Measurements from ENCODE around the gene WNT3. TPM values are rescaled to one million over a fixed set of nuclear protein-coding genes. Genes with fewer than 3 reads are reported as not detected.
A peak's percentile ranks its signal among the peaks of the same experiment; 100 is the strongest.
"Not testable (repeated sequence)": the region's sequence is repeated elsewhere in the genome, so short reads cannot be mapped to it uniquely, and the experiment has no call there.

WNT3 gene
- total RNA-seq, 1 donor from 2014 or later: 2.7 TPM

DNA sequence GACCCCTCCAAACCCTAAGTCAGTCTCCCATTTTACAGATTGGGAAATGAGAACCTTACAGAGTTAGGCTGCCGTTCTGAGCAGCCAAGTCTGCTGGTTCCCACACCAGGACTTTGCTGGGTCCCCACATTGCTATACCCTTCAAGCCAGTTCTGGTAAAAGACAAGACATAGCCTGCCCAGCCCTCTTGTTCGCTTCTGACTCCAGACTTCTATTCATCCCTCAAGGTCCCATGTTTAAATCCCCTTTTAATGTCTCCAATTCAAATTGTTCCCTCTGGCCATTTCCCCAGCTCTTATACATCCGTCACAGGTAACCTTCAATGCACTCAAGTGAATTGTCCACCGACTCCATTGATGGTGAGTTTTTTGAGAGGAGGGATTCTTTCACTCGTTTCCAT, 30.2 kb downstream of the WNT3 start:
- no peak for DNase-seq (ENCODE audit: low spot score)
- no peak for ATAC-seq

GRCh38 chr17:46787478-46787877, 31.0 kb downstream of the WNT3 start:
- no peak for DNase-seq (ENCODE audit: low spot score)
- no peak for ATAC-seq

- DNase-seq (ENCODE audit: low spot score): no peak
- no peak for ATAC-seq
Measured at GRCh38 chr17:46785696-46786095, 32.8 kb downstream of the WNT3 start.

DNA sequence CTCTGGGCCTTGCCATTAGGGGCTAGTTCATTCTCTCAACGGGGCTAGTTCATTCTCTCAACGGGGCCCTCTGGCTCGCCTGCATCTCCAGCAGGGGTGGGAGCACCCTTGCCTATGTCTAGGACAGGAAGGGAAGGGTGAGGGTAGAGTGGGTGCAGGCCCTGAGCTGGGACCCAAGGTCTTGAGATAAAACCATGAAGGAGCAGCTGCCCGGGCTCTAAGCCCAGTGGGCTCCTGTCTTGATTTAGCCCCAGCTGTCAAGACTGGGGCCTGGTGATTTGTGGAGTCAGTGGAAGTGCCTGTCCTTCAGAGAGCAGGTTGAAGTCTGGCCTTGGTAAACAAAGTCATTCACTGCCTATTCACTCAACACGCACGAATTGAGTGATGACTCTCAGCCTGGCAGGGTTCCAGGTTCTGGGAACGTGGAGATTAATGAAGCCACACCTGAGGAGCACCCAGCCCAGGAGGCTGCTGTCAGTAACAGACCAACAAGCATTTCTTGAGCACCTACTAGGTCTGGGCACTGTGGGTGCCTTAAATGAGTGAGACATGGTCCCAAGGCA, 35.4 kb downstream of the WNT3 start:
- ATAC-seq: peak; percentile 35
- DNase-seq (ENCODE audit: low spot score): no peak

DNA sequence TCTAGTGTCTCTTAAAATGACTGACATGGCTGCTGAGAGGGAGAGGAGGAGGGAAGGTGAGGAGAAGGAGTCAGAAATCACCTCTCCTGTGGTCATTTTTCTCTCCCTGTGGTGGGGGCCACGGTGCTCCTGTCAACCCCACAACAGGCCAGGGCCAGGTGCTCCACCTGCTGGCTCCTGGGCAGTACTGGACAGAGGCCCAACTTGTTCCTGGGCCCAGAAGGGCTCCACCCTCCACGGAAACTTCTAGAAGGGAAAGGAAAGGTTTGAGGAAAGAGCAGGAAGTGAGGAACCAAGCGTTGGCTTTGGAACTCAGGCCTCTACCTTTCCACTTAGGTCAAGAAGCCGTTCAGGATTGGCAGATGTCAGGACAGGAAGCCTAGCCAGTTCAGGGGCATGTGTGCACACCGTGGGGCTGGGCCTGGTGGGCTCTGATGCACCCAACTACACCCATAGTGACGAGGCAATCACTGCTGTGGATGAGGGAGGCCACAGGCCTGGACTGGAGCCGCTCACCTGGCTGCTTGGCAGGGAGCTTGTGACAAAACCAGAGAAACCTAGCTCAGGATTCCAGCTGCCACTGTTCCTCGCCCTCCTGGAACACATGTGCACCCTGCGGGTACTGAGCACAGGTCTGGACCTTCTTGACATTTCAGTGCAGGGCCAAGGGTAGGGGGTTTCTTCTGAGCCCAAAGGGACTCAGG, 36.1 kb downstream of the WNT3 start:
- peak; percentile 93 for ATAC-seq

DNA sequence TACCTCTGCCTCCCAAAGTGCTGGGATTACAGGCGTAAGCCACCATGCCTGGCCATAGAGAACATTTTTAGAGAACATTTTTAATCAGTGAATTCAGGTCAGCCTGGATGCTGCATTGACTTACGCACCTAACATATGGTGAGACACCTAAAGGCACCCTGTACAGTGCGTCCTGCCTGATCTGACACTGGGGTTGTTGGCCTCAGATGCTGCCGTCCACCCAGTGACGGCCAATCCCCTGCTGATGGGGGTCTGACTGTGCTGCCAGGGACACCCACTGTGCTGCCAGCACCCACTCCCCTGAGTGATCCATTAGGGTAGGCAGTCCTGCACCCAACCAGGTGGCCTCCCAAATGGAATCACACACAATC, 38.5 kb downstream of the WNT3 start:
- ATAC-seq (no peak), DNase-seq (ENCODE audit: low spot score) (no peak)

More for the DNA sequence above, 36.1 kb downstream of the WNT3 start:
- peak; percentile 64 for DNase-seq (ENCODE audit: low spot score)

DNA sequence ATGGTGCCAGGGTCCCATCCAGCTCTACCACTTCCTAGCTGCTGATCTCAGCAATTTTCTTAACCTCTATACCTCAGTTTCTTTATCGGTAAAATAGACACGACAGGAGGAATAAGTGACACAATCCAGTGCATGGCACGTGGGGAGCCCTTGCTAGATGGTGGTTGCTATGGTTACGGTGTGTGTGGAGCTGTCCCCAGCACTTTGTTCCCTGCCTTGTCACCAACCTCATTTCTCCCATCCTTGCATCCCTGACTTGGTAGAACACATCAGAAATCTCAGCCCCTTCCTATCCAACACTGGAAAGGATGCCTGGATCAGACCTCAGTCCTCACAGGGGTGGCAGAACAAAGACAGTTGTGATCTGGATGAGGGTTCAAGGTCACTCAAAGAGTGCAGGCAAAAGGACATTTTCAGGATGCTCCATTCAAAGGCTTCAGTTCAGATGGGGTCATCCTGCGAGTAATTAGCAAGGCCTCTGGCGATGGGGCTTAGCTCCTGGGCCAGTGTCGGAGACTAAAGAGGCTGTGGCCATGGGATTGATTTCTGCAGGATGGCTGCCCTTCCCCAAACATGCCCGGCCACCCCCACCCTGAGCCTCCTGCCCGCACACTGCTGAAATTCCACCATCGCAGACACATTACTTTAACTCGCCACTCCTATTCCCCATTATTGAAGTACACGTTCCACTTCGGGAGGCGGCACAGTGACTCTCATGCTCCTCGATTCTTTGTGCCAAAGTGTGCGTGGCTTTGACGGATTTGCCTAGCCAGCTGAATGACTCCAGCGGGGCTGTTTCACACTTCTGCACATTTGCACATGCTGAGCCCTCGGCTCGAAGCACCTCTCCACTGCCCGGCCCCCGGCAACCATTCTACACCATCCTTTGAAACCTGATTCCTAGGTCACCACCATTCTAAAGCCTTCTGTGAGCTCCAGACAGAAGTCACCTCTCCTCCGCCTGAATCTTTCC, 40.3 kb downstream of the WNT3 start:
- DNase-seq (ENCODE audit: low spot score) (no peak), ATAC-seq (no peak)

DNA sequence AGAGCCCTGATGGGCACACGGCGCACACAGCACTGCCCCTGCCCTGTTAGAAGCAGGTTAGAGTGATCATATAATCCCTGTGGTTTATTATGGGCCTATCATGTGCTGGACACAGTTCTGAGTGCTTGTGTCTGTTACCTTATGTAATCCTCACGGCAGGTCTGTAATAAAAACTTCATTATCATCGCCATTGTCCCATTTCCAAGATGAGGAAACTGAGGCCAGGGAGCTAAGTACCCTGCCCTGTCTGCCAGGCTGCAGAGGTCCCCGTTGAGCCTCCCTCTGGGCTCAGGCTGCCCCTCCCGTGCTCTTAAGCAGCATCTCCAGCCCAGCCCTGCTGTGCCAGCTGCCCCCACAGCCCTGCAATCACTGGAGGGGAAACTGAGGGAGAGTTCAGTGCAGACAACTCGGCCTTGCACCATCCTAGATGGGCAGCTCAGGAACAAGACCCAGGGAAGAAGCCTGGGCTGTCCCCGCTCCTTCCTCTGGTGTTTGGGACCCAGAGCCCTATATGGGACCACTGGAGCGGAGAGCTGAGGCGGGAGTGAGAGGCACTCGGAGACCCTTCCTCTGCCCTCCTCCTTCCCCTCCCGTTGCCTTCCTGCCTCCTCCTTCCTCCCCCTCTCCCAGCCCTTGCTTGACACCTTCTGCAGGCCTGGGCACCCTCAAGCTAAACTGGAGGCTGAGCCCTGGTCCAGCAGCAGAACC, 42.0 kb downstream of the WNT3 start:
- ATAC-seq: no peak
- DNase-seq (ENCODE audit: low spot score): no peak

- DNase-seq (ENCODE audit: low spot score) (no peak), ATAC-seq (no peak)
Measured at GRCh38 chr17:46774108-46774737, 44.3 kb downstream of the WNT3 start.

- ATAC-seq: no peak
- DNase-seq (ENCODE audit: low spot score): no peak
Measured at GRCh38 chr17:46773676-46774075, 44.8 kb downstream of the WNT3 start.

DNA sequence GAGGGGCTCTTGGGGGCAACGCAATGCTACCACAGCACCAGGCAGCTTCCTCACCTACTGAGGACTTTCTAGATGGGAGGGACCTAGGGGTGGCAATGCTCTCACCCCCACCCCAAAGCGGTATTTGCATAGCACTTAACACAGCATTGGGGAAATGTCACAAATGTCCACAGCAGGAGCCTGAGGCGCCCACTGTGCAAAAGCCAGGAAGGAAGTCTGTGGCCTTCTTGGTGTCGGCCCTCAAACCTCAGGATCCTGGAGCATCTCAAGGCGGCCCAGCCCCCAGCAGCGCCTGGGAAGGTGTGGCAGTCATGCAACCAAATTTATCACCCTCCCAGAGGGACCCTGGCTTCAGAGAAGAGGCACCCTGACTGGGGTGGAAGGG, 45.3 kb downstream of the WNT3 start:
- DNase-seq (ENCODE audit: low spot score) (no peak), ATAC-seq (no peak)

DNA sequence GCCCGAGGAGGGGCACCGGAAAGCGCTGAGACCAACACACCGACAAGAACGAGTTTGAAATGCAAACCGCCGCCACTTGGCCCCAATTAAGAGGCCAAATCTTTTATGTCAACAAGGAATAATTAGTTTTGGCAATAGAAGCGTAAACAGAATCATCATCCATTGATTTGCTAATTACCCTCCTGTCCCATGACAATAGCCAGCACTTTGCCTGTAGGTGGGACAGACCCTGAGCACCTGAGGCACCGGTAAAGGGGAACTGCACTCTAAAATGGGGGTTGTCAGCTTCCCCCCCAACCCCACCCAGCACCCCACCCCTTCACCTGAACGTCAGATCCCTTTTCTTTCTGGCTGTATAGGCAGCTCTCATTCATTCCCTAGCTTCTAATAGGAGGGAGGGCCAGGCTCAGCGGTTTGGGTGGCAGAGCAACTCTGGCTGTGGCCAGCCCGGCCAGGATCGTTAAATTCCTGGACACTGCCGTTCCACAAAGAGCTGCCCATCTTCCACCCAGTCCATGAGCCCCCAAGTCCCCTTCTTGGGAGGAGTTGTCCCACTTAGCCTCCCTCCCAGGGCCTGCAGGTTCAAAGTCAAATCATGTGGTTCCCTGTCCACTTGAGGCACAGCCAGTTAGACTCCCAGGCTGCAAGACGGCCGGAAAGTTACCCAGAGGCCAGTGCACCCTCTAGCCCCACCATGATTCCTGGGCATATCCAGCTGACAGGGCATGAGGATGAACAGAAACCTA, 45.8 kb downstream of the WNT3 start:
- ATAC-seq (peak; percentile 47), DNase-seq (ENCODE audit: low spot score) (no peak)

DNA sequence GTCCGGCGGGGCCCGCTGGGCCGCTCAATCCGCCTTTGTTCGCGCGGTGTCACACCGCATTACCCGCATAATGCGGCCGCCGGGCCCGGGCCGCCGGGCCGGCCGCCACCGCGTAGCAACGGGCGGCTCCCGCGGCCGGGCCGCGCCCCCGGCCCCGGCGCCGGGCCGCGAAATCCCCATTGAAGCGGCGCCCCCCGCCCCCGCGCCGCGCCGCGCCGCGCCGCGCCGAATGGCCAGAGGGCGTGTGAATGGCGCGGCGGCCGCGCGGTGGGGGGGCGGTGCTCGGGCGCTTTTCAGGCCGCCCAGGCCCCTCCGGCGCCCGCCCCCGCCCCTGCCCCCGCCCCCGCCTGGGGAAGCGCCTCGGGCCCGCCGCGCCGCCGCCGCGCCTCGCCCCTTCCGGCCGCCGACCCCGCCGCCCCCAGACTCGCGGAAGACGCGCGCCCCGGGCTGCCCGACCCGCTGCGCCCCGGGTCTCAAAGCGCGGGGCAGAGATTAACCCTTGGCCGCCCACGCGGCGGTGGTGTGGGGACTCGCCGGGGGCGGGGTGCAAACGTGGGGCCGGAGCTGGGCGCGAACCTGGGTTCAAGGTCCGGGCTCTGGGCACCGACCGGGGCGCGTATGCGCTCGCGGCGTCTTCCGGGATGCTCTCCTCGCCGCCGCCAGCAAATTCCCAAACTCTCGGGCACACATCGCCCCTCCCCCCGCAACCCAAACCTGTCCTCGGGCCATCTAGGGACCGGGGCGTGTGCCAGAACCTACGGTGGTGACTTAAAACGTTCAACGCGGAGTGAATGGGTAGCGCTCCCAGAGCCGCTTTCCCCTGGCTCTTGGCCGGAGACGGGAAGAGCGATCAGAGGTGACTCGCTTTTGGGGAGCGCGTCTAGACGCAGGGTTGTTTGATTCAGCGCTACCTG, 46.7 kb downstream of the WNT3 start:
- DNase-seq (ENCODE audit: low spot score) (peak; percentile 86), ATAC-seq (peak; percentile 75)

GRCh38 chr17:46770818-46771560, 47.5 kb downstream of the WNT3 start:
- DNase-seq (ENCODE audit: low spot score) (peak; percentile 66), ATAC-seq (peak; percentile 68)

GRCh38 chr17:46770439-46770817, 48.1 kb downstream of the WNT3 start:
- DNase-seq (ENCODE audit: low spot score) (peak; percentile 44), ATAC-seq (no peak)

- ATAC-seq: no peak
Measured at GRCh38 chr17:46769531-46770438, 48.7 kb downstream of the WNT3 start.

DNA sequence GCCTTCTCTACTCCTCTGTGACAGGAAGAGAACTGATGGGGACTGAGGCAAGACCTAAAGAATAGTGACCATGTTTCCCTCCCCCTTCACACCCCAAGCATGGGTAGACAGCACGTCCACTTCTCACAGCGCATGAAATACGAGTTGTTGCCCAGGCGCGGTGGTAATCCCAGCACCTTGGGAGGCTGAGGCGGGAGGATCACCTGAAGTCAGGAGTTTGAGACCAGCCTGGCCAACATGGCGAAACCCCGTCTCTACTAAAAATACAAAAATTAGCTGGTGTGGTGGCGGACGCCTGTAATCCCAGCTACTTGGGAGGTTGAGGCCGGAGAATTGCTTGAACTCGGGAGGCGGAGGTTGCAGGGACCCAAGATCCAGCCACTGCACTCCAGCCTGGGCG, 49.6 kb downstream of the WNT3 start:
- DNase-seq (ENCODE audit: low spot score): not testable (repeated sequence)

More at GRCh38 chr17:46769531-46770438, 48.7 kb downstream of the WNT3 start:
- peak; percentile 41 for DNase-seq (ENCODE audit: low spot score)

More for the DNA sequence above, 49.6 kb downstream of the WNT3 start:
- ATAC-seq: not testable (repeated sequence)
